PC-9 (cell line): ENCODE results near the gene BPIFB1. TPM values are rescaled to one million over a fixed set of nuclear protein-coding genes. Genes with fewer than 3 reads are reported as not detected.

Experiments
- BruUV-seq: library from RNA; stranded (reverse); fragments of 400-500 nt; replicated peaks from 2 replicates; lab custom pipeline; 2021; lab: Mats Ljungman, UMichigan
- CTCF ChIA-PET: fragments of 300-600 bp; sonication (Branson Sonifier 250); formaldehyde crosslinking; loops from one replicate; lab custom pipeline; 2022; ENCODE audit warnings: antibody characterized with exemption; lab: Charles Lee
- POLR2A ChIA-PET: fragments of 300-600 bp; sonication (Branson Sonifier 250); formaldehyde crosslinking; loops from one replicate; lab custom pipeline; 2022; ENCODE audit warnings: antibody characterized with exemption; ENCODE audit not compliant: unreplicated experiment; lab: Charles Lee
- DNase-seq, 2 experiments: peaks; one replicate each; pipeline versions ENCODE4 v3.0.0 to v3.0.0-alpha.2; 2015 to 2022; ENCODE audit warnings: mixed read lengths in 1 of 2
- H2AFZ ChIP-seq: fragments of 200-600 bp; sonication (generic); 2 replicates; pipeline ENCODE4 v1.8.1; 2017; ENCODE audit warnings: antibody characterized with exemption
- H3F3A ChIP-seq: fragments of 200-600 bp; sonication (generic); 2 replicates; pipeline ENCODE4 v1.8.1; 2017; ENCODE audit warnings: antibody characterized with exemption, mild to moderate bottlenecking, low read depth; ENCODE audit not compliant: insufficient read depth
- H3K27ac ChIP-seq: fragments of 200-600 bp; sonication (generic); 2 replicates; pipeline ENCODE4 v1.6.1; 2016; ENCODE audit warnings: mixed run types
- H3K27me3 ChIP-seq: fragments of 200-600 bp; sonication (generic); 2 replicates; pipeline ENCODE4 v1.6.1; 2016; ENCODE audit warnings: low read depth, mixed run types; ENCODE audit not compliant: insufficient read depth
- H3K36me3 ChIP-seq: fragments of 200-600 bp; sonication (generic); 2 replicates; pipeline ENCODE4 v1.6.1; 2016; ENCODE audit warnings: low read depth, mixed run types
- H3K4me1 ChIP-seq: fragments of 200-600 bp; sonication (generic); replicated peaks from 2 replicates; pipeline ENCODE4 v1.6.1; 2016; ENCODE audit warnings: mixed run types; ENCODE audit not compliant: insufficient read depth
- H3K4me2 ChIP-seq: fragments of 200-600 bp; sonication (generic); 2 replicates; pipeline ENCODE4 v1.6.1; 2017; ENCODE audit warnings: mixed run types
- H3K4me3 ChIP-seq: fragments of 200-600 bp; sonication (generic); 2 replicates; pipeline ENCODE4 v1.6.1; 2016; ENCODE audit warnings: mixed run types
- H3K79me2 ChIP-seq: fragments of 200-600 bp; sonication (generic); 2 replicates; pipeline ENCODE4 v1.6.1; 2017; ENCODE audit warnings: low read depth, mixed run types
- H3K9me2 ChIP-seq: fragments of 200-600 bp; sonication (generic); 2 replicates; pipeline ENCODE4 v1.8.1; 2017; ENCODE audit warnings: mild to moderate bottlenecking; ENCODE audit not compliant: insufficient read depth
- H3K9me3 ChIP-seq: fragments of 200-600 bp; sonication (generic); 2 replicates; pipeline ENCODE4 v1.8.1; 2016; ENCODE audit warnings: low read depth; ENCODE audit not compliant: insufficient read depth
- H4K20me1 ChIP-seq: fragments of 200-600 bp; sonication (generic); 2 replicates; pipeline ENCODE4 v1.8.1; 2017; ENCODE audit not compliant: insufficient read depth
- EZH2 ChIP-seq: fragments of 200-600 bp; sonication (generic); IDR thresholded peaks from 2 replicates; pipeline ENCODE4 v1.8.0; 2017; ENCODE audit warnings: antibody characterized with exemption, low read depth
- intact Hi-C: fragments of 100-400 bp; cut with micrococcal nuclease; formaldehyde crosslinking; loops from one replicate; pipeline ENCODE4 v1.10.0; 2022; ENCODE audit not compliant: unreplicated experiment
- total RNA-seq: library from RNA; stranded (reverse); gene quantifications from 2 replicates; pipeline ENCODE4 v1.2.3, GENCODE V29; 2021
- TF ChIP-seq, protein P1 (sequence below): fragments of 200-600 bp; sonication (generic); conservative IDR thresholded peaks from 2 replicates; pipeline ENCODE4 v1.6.1; 2017; ENCODE audit warnings: mixed run types, antibody characterized with exemption, mild to moderate bottlenecking, moderate library complexity

Gene BPIFB1
- total RNA-seq, 1 experiment from 2014 or later, result not detected

DNA sequence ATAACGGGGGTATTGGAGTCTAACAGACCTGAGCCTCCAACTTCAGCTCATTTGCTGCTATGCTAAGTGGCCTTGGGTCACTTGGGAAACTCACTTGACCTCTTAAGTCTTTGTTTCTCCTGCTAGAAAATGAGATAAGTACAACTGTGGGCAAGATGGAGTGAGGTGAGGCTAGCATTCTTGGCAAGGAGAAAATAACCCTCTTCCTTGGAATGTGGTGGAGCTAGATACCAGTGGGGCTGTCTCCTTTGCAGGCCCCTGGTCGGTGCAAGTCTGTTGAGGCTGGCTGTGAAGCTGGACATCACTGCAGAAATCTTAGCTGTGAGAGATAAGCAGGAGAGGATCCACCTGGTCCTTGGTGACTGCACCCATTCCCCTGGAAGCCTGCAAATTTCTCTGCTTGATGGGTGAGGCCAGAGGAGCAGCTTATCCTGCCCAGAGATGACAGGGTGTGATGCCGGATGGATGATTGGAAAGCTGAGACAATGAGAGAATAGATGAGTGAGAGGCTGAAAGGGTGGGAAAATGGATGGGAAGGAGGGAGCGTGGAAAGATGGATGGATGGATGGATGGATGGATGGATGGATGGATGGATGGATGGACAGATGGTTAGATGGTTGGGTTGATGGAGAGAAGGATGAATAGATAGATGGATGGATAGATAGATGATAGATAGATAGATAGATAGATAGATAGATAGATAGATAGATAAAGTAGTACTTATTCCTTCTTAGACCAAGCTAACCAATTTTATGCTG, 42.9 kb upstream of the BPIFB1 start:
- H3K79me2 ChIP-seq, result no peaks in the 10 kb centered on the region
- H3K4me2 ChIP-seq, result no peak overlapping the region
- no peaks in the 10 kb centered on the region for H3K4me1 ChIP-seq
- CTCF ChIA-PET, result no interaction called here
- no peaks in the 10 kb centered on the region for H3K9me2 ChIP-seq
- no peak overlapping the region for H2AFZ ChIP-seq
- H3K36me3 ChIP-seq, result no peaks in the 10 kb centered on the region
- H4K20me1 ChIP-seq, result no peaks in the 10 kb centered on the region
- TF ChIP-seq, protein P1, sequence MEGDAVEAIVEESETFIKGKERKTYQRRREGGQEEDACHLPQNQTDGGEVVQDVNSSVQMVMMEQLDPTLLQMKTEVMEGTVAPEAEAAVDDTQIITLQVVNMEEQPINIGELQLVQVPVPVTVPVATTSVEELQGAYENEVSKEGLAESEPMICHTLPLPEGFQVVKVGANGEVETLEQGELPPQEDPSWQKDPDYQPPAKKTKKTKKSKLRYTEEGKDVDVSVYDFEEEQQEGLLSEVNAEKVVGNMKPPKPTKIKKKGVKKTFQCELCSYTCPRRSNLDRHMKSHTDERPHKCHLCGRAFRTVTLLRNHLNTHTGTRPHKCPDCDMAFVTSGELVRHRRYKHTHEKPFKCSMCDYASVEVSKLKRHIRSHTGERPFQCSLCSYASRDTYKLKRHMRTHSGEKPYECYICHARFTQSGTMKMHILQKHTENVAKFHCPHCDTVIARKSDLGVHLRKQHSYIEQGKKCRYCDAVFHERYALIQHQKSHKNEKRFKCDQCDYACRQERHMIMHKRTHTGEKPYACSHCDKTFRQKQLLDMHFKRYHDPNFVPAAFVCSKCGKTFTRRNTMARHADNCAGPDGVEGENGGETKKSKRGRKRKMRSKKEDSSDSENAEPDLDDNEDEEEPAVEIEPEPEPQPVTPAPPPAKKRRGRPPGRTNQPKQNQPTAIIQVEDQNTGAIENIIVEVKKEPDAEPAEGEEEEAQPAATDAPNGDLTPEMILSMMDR, result no peak
- TF ChIP-seq EZH2, result no peak
- POLR2A ChIA-PET, result no interaction called here
- intact Hi-C loops, result no loop called here
- H3F3A ChIP-seq, result no peaks in the 10 kb centered on the region
- H3K4me3 ChIP-seq, result no peak overlapping the region
- no peak for DNase-seq
- peaks cover 6% of the 10 kb centered on the region; the same call in 1 of the 2 replicates for H3K27me3 ChIP-seq
- no TSS peak for BruUV-seq
- no peaks in the 10 kb centered on the region for H3K9me3 ChIP-seq
- no peak overlapping the region for H3K27ac ChIP-seq

DNA sequence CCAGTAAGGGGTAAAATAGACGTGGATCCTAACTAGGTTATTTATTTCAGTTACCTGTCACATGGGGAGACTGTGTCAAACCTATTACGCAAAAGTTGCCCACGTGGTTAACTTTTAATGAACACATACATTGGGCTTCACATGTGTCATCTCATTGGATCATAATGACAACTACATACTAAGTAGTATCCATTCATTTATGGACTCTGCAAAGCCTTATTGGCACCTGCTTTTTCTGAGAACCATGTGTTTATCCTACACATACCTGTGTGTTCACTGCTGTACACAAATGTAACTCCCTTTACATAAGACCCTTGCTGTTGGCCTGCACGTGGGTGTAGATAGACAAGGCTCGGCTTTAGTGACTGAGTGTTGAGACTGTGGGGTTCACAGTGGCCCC, 42.1 kb upstream of the BPIFB1 start:
- DNase-seq, result no peak
- POLR2A ChIA-PET, result no interaction called here
- Histone ChIP-seq H4K20me1 (no peaks in the 10 kb centered on the region), H3F3A (no peaks in the 10 kb centered on the region), H3K79me2 (no peaks in the 10 kb centered on the region), H3K36me3 (no peaks in the 10 kb centered on the region), H3K27ac (no peak overlapping the region), H3K4me2 (no peak overlapping the region), H2AFZ (no peak overlapping the region), H3K4me3 (no peak overlapping the region), H3K9me2 (no peaks in the 10 kb centered on the region), H3K9me3 (no peaks in the 10 kb centered on the region), H3K4me1 (no peaks in the 10 kb centered on the region), H3K27me3 (0 out of 2 replicates have a peak, but pooled peaks cover 6% of the 10 kb centered on the region)
- intact Hi-C loops, result no loop called here
- CTCF ChIA-PET, result no interaction called here
- no peak for TF ChIP-seq EZH2
- TF ChIP-seq, protein P1, result no peak
- no TSS peak for BruUV-seq

DNA sequence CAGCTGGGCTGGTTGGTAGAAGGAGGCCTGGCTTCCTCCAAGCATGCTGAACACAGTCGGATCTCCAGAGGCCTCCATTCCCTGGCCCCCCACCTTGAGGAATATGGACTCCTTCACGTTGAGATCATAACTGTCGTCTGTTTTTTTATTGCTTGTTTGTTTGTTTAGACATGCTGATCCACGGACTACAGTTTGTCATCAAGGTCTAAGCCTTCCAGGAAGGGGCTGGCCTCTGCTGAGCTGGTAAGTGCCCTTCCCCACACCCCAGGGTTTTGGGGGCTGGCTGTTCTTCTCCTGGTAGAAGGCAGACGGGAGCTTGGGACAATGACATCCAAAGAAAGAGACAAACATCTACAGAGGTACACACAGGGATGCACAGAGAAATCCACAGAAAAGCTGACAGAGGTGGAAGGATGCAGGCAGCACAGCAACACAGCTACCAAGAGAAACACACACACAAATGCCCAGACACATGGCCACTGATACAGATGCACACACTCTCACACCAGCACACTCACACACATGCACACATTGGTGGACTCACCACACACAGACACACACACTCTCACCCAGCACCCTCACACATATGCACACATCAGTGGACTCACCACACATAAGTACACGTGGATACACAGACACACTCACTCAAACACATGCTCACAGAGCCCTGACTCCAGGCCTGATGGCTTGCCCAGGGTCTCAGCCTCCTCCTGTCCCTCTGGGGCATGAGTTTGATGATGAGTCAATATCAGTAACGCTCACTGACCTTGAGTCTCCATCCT, 40.5 kb upstream of the BPIFB1 start:
- POLR2A ChIA-PET, result no interaction called here
- Histone ChIP-seq H2AFZ (no peak overlapping the region), H3K4me2 (no peak overlapping the region), H3K79me2 (no peaks in the 10 kb centered on the region), H3K27ac (no peak overlapping the region), H3K4me3 (no peak overlapping the region), H3K36me3 (no peaks in the 10 kb centered on the region), H3K9me2 (no peaks in the 10 kb centered on the region), H3K27me3 (no peaks in the 10 kb centered on the region), H4K20me1 (no peaks in the 10 kb centered on the region), H3K4me1 (no peaks in the 10 kb centered on the region), H3F3A (no peaks in the 10 kb centered on the region), H3K9me3 (no peaks in the 10 kb centered on the region)
- BruUV-seq, result no TSS peak
- intact Hi-C loops, result no loop called here
- TF ChIP-seq, protein P1, result no peak
- CTCF ChIA-PET, result no interaction called here
- no peak for DNase-seq
